Ishikawa (cell line): ENCODE results near the gene RPSA.

Source experiments
- CEBPB ChIP-seq: IDR thresholded peaks from 2 replicates; pipeline ENCODE4 v1.6.1; 2012
- CREB1 ChIP-seq: IDR thresholded peaks from 2 replicates; pipeline ENCODE4 v1.6.1; 2012; ENCODE audit warnings: low read depth
- EGR1 ChIP-seq: IDR thresholded peaks from 2 replicates; pipeline ENCODE4 v1.6.1; 2012
- EP300 ChIP-seq: IDR thresholded peaks from 2 replicates; pipeline ENCODE4 v1.6.1; 2012; ENCODE audit warnings: borderline replicate concordance
- FOXM1 ChIP-seq: IDR thresholded peaks from 2 replicates; pipeline ENCODE4 v1.6.1; 2012; ENCODE audit warnings: low read depth, borderline replicate concordance
- NFIC ChIP-seq: IDR thresholded peaks from 2 replicates; pipeline ENCODE4 v1.6.1; 2012
- RAD21 ChIP-seq: IDR thresholded peaks from 2 replicates; pipeline ENCODE4 v1.6.1; 2012; ENCODE audit warnings: low read depth
- TAF1 ChIP-seq: IDR thresholded peaks from 2 replicates; pipeline ENCODE4 v1.6.1; 2012; ENCODE audit warnings: low read depth, mild to moderate bottlenecking
- TCF12 ChIP-seq: IDR thresholded peaks from 2 replicates; pipeline ENCODE4 v1.6.1; 2012; ENCODE audit warnings: low read depth
- TEAD4 ChIP-seq: IDR thresholded peaks from 2 replicates; pipeline ENCODE4 v1.6.1; 2012
- YY1 ChIP-seq: IDR thresholded peaks from 2 replicates; pipeline ENCODE4 v1.6.1; 2012; ENCODE audit warnings: low read depth
- ZBTB7A ChIP-seq: IDR thresholded peaks from 2 replicates; pipeline ENCODE4 v1.6.1; 2012; ENCODE audit warnings: low read depth
- TF ChIP-seq, protein P1 (sequence below): IDR thresholded peaks from 2 replicates; pipeline ENCODE4 v1.6.1; 2012
- TF ChIP-seq, protein P2 (sequence below): IDR thresholded peaks from 2 replicates; pipeline ENCODE4 v1.6.1; 2012
- TF ChIP-seq, protein P3 (sequence below): IDR thresholded peaks from 2 replicates; pipeline ENCODE4 v1.6.1; 2012; ENCODE audit warnings: low read depth, mild to moderate bottlenecking

The RPSA gene

DNA sequence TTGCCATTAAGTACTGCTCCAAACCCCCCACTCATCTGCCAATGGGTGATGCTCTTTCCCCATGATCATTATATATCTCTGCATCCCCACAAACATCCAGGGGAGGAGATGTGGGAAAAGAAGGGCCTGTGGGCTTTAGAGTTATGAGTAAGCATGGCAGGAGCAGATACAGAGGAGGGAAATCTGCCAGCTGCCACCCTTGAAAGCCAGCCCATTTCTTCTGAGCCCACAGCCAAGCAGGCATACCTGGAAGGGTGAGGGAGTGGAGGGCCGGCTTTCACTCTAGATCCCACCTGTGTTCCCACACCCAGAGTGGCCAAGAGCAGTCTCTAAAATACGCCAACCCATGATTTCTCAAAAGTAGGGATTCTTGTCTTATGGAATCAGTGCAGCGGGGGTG, 25.1 kb upstream of the RPSA start:
- TF ChIP-seq EP300 = no peak

DNA sequence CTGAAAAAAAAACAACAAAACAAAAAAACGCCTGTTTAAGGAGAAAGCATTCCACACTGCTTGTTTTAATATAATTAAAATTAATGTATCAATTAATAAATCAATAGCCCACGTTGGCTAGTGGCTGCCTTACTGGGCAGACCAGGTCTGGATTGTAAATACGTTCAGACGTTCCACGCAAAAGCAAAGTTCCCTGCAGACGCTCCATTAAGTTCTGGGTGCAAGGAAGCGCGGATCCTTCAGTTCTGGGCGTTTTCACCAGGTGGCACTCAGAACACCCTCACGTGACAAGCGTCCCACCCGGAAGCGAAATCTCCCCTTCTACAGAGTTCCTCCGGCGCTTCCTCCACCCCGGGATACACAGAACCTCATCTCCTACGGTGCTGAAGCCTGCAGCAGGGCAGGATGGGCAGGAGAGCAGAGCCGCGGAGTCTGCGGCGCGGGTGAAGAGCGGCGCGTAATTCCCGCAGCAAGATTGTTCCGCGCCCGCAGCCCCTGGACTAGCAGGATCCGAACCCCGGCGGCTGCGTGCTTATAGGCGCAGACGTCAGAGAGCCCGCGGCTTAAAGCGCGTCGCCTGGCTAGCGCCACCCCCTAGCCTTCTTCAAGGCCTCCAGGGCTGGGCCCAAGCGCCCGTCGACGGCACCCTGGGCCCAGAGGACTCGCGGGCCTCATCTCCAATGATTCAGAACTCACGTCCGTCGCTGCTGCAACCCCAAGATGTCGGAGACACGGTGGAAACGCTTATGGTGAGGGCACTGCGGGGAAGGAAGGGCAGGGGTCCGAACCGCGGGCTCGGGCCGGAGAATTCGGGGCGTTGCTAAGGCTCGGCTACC, 23.3 kb upstream of the RPSA start, which contains the start of gene SLC25A38:
Gene SLC25A38, plus strand, starts transcription at position 326 of the 836 bp plus-strand sequence. Its CDS starts 355 bp downstream, at position 681.
- TF ChIP-seq, protein P1, sequence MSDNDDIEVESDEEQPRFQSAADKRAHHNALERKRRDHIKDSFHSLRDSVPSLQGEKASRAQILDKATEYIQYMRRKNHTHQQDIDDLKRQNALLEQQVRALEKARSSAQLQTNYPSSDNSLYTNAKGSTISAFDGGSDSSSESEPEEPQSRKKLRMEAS = peak; percentile 58; the same call in 1 of the 2 replicates
- TF ChIP-seq, protein P2, sequence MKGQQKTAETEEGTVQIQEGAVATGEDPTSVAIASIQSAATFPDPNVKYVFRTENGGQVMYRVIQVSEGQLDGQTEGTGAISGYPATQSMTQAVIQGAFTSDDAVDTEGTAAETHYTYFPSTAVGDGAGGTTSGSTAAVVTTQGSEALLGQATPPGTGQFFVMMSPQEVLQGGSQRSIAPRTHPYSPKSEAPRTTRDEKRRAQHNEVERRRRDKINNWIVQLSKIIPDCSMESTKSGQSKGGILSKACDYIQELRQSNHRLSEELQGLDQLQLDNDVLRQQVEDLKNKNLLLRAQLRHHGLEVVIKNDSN = peak; percentile 98
- TF ChIP-seq TAF1 (peak; percentile 63; the same call in 1 of the 2 replicates), NFIC (no peak), CREB1 (no peak), TEAD4 (0 out of 2 replicates have a peak, but pooled peaks have one; percentile 4)

DNA sequence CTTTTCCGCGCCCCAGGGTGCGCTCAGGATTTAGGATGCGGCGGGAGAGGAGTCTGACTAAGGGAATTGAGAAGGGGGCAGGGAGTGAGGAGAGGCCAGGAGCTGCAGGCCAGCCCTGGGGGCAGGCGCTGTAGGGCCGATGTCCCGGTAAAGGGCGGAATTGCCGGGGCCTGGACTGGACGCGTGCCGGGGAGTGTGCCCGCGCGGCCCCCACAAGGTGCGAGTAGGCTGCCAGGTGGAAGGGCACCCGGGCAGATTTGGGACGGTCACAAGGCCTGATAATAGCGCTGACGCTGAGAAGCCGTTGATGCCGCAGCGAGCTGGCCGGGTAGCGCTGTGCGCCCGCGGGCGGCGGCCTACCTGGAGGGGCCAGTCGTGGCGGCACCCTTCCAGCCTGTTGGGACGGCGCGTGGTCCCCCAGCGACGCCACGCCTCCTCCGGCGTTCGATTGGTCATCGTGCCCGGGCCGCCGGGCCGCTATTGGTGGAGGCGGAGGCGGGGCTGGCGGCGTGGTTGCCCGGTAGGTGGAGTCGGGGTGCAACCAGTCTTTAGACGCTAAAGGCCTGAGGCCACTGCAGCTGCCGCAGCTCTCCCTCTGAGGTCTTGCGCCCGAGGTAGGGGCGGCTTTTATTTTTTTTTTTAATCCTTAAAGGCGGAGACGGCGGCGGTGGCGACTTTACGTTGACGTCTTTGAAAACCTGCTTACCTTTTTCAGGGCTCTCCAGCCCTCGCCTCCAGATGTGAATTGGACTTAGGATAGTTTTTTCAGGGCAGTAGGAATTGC, 22.4 kb upstream of the RPSA start:
- TF ChIP-seq EGR1 = no peak
- TF ChIP-seq TEAD4 = 0 out of 2 replicates have a peak, but pooled peaks have one; percentile 5
- no peak for TF ChIP-seq RAD21
- TF ChIP-seq FOXM1 = no peak
- no peak; the same call in 1 of the 2 replicates for TF ChIP-seq YY1
- peak; percentile 62 for TF ChIP-seq TAF1
- no peak for TF ChIP-seq ZBTB7A
- TF ChIP-seq CREB1 = peak; percentile 19; the same call in 1 of the 2 replicates
- TF ChIP-seq, protein P1 = peak; percentile 84
- TF ChIP-seq, protein P3, sequence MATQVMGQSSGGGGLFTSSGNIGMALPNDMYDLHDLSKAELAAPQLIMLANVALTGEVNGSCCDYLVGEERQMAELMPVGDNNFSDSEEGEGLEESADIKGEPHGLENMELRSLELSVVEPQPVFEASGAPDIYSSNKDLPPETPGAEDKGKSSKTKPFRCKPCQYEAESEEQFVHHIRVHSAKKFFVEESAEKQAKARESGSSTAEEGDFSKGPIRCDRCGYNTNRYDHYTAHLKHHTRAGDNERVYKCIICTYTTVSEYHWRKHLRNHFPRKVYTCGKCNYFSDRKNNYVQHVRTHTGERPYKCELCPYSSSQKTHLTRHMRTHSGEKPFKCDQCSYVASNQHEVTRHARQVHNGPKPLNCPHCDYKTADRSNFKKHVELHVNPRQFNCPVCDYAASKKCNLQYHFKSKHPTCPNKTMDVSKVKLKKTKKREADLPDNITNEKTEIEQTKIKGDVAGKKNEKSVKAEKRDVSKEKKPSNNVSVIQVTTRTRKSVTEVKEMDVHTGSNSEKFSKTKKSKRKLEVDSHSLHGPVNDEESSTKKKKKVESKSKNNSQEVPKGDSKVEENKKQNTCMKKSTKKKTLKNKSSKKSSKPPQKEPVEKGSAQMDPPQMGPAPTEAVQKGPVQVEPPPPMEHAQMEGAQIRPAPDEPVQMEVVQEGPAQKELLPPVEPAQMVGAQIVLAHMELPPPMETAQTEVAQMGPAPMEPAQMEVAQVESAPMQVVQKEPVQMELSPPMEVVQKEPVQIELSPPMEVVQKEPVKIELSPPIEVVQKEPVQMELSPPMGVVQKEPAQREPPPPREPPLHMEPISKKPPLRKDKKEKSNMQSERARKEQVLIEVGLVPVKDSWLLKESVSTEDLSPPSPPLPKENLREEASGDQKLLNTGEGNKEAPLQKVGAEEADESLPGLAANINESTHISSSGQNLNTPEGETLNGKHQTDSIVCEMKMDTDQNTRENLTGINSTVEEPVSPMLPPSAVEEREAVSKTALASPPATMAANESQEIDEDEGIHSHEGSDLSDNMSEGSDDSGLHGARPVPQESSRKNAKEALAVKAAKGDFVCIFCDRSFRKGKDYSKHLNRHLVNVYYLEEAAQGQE = no peak
- no peak; the same call in 1 of the 2 replicates for TF ChIP-seq TCF12
- TF ChIP-seq NFIC = no peak

DNA sequence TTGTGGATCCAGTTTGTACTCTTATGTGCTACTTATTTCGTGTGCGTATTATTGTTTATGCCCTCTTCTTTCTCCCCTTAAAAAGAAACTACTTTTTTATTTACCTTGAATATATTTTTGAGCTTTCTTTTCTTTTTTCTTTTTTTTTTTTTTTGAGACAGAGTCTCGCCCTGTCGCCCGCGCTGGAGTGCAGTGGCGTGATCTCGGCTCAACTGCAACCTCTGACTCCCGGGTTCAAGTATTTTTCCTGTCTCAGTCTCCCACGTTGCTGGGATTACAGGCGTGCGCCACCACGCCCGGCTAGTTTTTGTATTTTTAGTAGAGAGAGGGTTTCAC, 21.9 kb upstream of the RPSA start:
- TF ChIP-seq RAD21 (no peak), TAF1 (no peak), EGR1 (no peak)
- TF ChIP-seq, protein P3 = no peak

DNA sequence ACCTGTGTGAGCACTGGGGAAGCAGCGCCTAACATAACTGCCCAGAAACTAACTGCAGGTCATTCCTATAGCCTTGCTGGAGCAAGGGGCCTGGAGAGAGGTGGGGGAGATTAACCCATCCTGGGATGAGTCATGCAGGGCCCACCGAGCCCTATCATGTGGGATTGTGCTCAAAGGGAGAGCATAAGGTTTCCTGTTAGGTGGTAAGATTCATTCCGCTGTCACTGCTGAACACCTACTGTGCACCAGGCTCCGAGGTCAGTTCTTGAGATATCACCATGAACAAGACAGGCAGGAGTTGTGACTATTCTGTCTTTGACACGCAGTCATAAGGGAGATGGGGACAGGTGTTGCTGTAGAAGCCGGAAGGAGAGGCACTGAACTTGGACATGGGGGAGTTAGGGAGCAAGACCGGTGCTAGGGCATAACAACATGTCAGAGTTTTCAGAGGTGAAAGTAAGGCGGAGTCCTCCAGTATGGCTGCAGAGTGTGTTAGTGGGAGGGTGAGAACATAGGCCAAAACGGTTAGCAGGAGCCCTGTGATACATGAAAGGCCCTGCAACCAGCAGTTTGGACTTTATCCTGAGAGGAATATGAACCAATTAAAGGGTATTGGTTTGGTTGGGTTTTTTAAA, 20.9 kb upstream of the RPSA start:
- TF ChIP-seq EGR1 (no peak), FOXM1 (no peak), EP300 (no peak), NFIC (no peak), ZBTB7A (no peak), RAD21 (no peak), CEBPB (no peak)
- TF ChIP-seq, protein P1 = no peak
- TF ChIP-seq, protein P3 = no peak
